SK-N-SH (cell line): ENCODE results near the gene FZD10. TPM values are rescaled to one million over a fixed set of nuclear protein-coding genes. Genes with fewer than 3 reads are reported as not detected.

Experiments used
- CTCF ChIA-PET: fragments of 300-600, 350-600 bp; formaldehyde crosslinking; extraction: SDS; loops from one replicate; lab custom pipeline; 2021; lab: Yijun Ruan, JAX
- POLR2A ChIA-PET: fragments of 350-600 bp; sonication (Branson Sonifier 250); formaldehyde crosslinking; extraction: SDS; loops from one replicate; lab custom pipeline; 2020; ENCODE audit warnings: antibody characterized with exemption, inconsistent platforms; lab: Yijun Ruan, JAX
- DNase-seq: peaks from one replicate; pipeline ENCODE4 v3.0.0; 2012
- H2AFZ ChIP-seq: fragments of 200-600 bp; sonication (generic); 2 replicates; pipeline ENCODE4 v1.8.1; 2016; ENCODE audit warnings: antibody characterized with exemption, mild to moderate bottlenecking, low read depth
- H3F3A ChIP-seq: fragments of 200-600 bp; sonication (generic); replicated peaks from 2 replicates; pipeline ENCODE3; 2016; ENCODE audit warnings: antibody characterized with exemption, mild to moderate bottlenecking; ENCODE audit not compliant: insufficient read depth
- H3K27ac ChIP-seq, 2 experiments: fragments of 200-500 bp in 1 of 2; fragments of 200-600 bp in 1 of 2; sonication (Bioruptor generic) in 1 of 2; sonication (generic), shearing (Covaris generic) in 1 of 2; 2 replicates each; pipeline versions ENCODE4 v1.5.1 to v1.6.1; 2014 to 2016; ENCODE audit warnings: low read depth in 2 of 2, inconsistent platforms in 1 of 2, low read length in 1 of 2, mild to moderate bottlenecking in 1 of 2, mixed read lengths in 1 of 2
- H3K27me3 ChIP-seq: fragments of 200-600 bp; sonication (generic), shearing (Covaris generic); 2 replicates; pipeline ENCODE4 v1.6.1; 2016; ENCODE audit warnings: mixed run types; ENCODE audit not compliant: insufficient read depth
- H3K36me3 ChIP-seq, 2 experiments: fragments of 200-500 bp in 1 of 2; fragments of 200-600 bp in 1 of 2; sonication (Bioruptor generic) in 1 of 2; sonication (generic) in 1 of 2; replicated peaks in 1 of 2; 2 replicates each; pipeline versions ENCODE3 to v1.5.1; 2014 to 2016; ENCODE audit warnings: low read length in 1 of 2, mild to moderate bottlenecking in 1 of 2; ENCODE audit not compliant: insufficient read depth in 2 of 2, control insufficient read depth in 1 of 2
- H3K4me1 ChIP-seq, 2 experiments: fragments of 200-500 bp in 1 of 2; fragments of 200-600 bp in 1 of 2; sonication (Bioruptor generic) in 1 of 2; sonication (generic), shearing (Covaris generic) in 1 of 2; 2 replicates each; pipeline versions ENCODE4 v1.5.1 to v1.6.1; 2014 to 2016; ENCODE audit warnings: low read depth in 1 of 2, low read length in 1 of 2, mixed run types in 1 of 2; ENCODE audit not compliant: insufficient read depth in 2 of 2, control insufficient read depth in 1 of 2
- H3K4me2 ChIP-seq: fragments of 200-600 bp; sonication (generic), shearing (Covaris generic); 2 replicates; pipeline ENCODE4 v1.6.1; 2017; ENCODE audit warnings: mixed run types
- H3K4me3 ChIP-seq, 2 experiments: fragments of 200-500 bp in 1 of 2; fragments of 200-600 bp in 1 of 2; sonication (Bioruptor generic) in 1 of 2; sonication (generic), shearing (Covaris generic) in 1 of 2; 2 replicates each; pipeline versions ENCODE4 v1.5.1 to v1.8.1; 2014 to 2016; ENCODE audit warnings: low read depth in 2 of 2, inconsistent platforms in 1 of 2, low read length in 1 of 2, mild to moderate bottlenecking in 1 of 2, mixed read lengths in 1 of 2, moderate library complexity in 1 of 2
- H3K79me2 ChIP-seq: fragments of 200-600 bp; sonication (generic); 2 replicates; pipeline ENCODE4 v1.8.1; 2017; ENCODE audit warnings: mild to moderate bottlenecking; ENCODE audit not compliant: insufficient read depth
- H3K9ac ChIP-seq: fragments of 200-600 bp; sonication (generic); 2 replicates; pipeline ENCODE4 v1.6.1; 2017; ENCODE audit warnings: mixed run types
- H3K9me2 ChIP-seq: fragments of 200-600 bp; sonication (generic); 2 replicates; pipeline ENCODE4 v1.6.1; 2017; ENCODE audit warnings: mixed run types
- H3K9me3 ChIP-seq: fragments of 200-600 bp; sonication (generic); 2 replicates; pipeline ENCODE4 v1.6.1; 2017; ENCODE audit warnings: mixed run types, mild to moderate bottlenecking, moderate library complexity
- H4K20me1 ChIP-seq: fragments of 200-600 bp; sonication (generic); 2 replicates; pipeline ENCODE4 v1.6.1; 2017; ENCODE audit warnings: mild to moderate bottlenecking, mixed run types; ENCODE audit not compliant: insufficient read depth
- FOSL2 ChIP-seq: IDR thresholded peaks from 2 replicates; pipeline ENCODE4 v1.4.0; 2012; ENCODE audit warnings: low read depth, mild to moderate bottlenecking, moderate library complexity, borderline replicate concordance
- FOXJ3 ChIP-seq: sonication (generic); formaldehyde crosslinking; IDR thresholded peaks from 2 replicates; pipeline ENCODE4 v1.5.1; 2020; ENCODE audit warnings: mild to moderate bottlenecking, missing genetic modification reagents
- FOXM1 ChIP-seq: IDR thresholded peaks from 2 replicates; pipeline ENCODE4 v1.4.0; 2012; ENCODE audit warnings: low read depth, mild to moderate bottlenecking
- IRF3 ChIP-seq: fragments of 150-350 bp; IDR thresholded peaks from 2 replicates; pipeline ENCODE4 v1.6.1; 2016; ENCODE audit warnings: mild to moderate bottlenecking, low read depth, low read length
- JUND ChIP-seq: IDR thresholded peaks from 2 replicates; pipeline ENCODE4 v1.4.0; 2012
- MAX ChIP-seq: IDR thresholded peaks from 2 replicates; pipeline ENCODE4 v1.4.0; 2012; ENCODE audit warnings: low read depth
- MXI1 ChIP-seq: IDR thresholded peaks from 2 replicates; pipeline ENCODE4 v1.6.1; 2012; ENCODE audit warnings: mild to moderate bottlenecking, low read depth, low read length, improper control_type of control experiment
- NRF1 ChIP-seq: IDR thresholded peaks from 2 replicates; pipeline ENCODE4 v1.6.1; 2012; ENCODE audit warnings: low read depth, mild to moderate bottlenecking, low read length
- RCOR1 ChIP-seq: fragments of 150-350 bp; IDR thresholded peaks from 2 replicates; pipeline ENCODE4 v1.6.1; 2017; ENCODE audit warnings: antibody characterized with exemption, low read length
- REST ChIP-seq: IDR thresholded peaks from 2 replicates; pipeline ENCODE4 v1.6.1; 2012; ENCODE audit warnings: mild to moderate bottlenecking, low read depth, low read length, moderate library complexity
- RXRA ChIP-seq: IDR thresholded peaks from 2 replicates; pipeline ENCODE4 v1.4.0; 2012; ENCODE audit warnings: low read depth, mild to moderate bottlenecking, borderline replicate concordance
- SIN3A ChIP-seq: IDR thresholded peaks from 2 replicates; pipeline ENCODE4 v1.6.1; 2012; ENCODE audit warnings: low read depth, mild to moderate bottlenecking, low read length, moderate library complexity, borderline replicate concordance
- TAF1 ChIP-seq: IDR thresholded peaks from 2 replicates; pipeline ENCODE4 v1.6.1; 2012; ENCODE audit warnings: low read depth, mild to moderate bottlenecking, low read length, moderate library complexity, borderline replicate concordance
- TCF12 ChIP-seq: IDR thresholded peaks from 2 replicates; pipeline ENCODE4 v1.4.0; 2012
- ZBTB33 ChIP-seq: IDR thresholded peaks from 2 replicates; pipeline ENCODE4 v1.4.0; 2012; ENCODE audit warnings: low read depth, borderline replicate concordance
- whole genome bisulfite sequencing: methylation state at CpG from one replicate; pipeline ENCODE4 v1.1.6; 2017; ENCODE audit warnings: low lambda C conversion rate; 5-methylcytosine and 5-hydroxymethylcytosine counted together
- polyA plus RNA-seq, 3 experiments: library from polyadenylated mRNA; depleted of rRNA; stranded (reverse); fragments of >200 nt; gene quantifications; 2 replicates each; pipeline ENCODE4 v1.2.3, GENCODE V29; 2012

The FZD10 gene
- polyA plus RNA-seq, 1 of the 3 experiments (the other 2 are of a cell fraction) = not detected

- POLR2A ChIA-PET = no interaction called here
- TF ChIP-seq MXI1 = no peak
- no peak for TF ChIP-seq SIN3A
- TF ChIP-seq REST = no peak
- TF ChIP-seq, all 33 proteins: peak for 0
- no peaks in the 10 kb centered on the region for H3K36me3 ChIP-seq
- H3K9me2 ChIP-seq = no peaks in the 10 kb centered on the region
- 38% methylated on average over 12 of the region's 15 CpGs for WGBS
- no peak overlapping the region for H3K27ac ChIP-seq
- H4K20me1 ChIP-seq = no peaks in the 10 kb centered on the region
- no peak overlapping the region for H3K4me2 ChIP-seq
- H3K4me3 ChIP-seq = no peak overlapping the region
- CTCF ChIA-PET = no interaction called here
- no peak overlapping the region for H2AFZ ChIP-seq
- H3F3A ChIP-seq = no peaks in the 10 kb centered on the region
- H3K79me2 ChIP-seq = no peaks in the 10 kb centered on the region
- H3K9me3 ChIP-seq = no peaks in the 10 kb centered on the region
- H3K4me1 ChIP-seq = no peaks in the 10 kb centered on the region
- H3K9ac ChIP-seq = no peak overlapping the region
- H3K27me3 ChIP-seq = no peaks in the 10 kb centered on the region
- DNase-seq = no peak
Observed at GRCh38 chr12:130128790-130129735, 33.2 kb upstream of the FZD10 start.

DNA sequence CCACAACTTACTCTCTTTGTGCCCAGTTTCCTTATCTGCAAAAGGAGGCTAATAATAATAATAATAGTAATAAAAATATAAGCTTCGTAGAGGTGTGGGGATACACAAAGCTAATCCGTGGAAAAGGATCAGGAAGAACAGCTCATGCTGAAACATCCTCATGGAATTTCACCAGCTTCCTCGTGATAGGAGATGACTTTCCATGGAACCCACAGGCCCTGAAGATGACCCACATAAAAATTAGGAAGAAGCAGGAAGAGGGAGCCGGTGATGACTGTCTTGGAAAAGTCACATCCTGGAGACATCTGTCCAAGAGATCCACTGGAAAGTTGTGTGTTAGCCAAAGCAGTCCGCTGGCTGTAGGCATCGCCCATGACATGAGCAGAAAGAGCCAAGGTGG lies 31.9 kb upstream of the FZD10 start:
- CTCF ChIA-PET = no interaction called here
- Histone ChIP-seq H3K4me1 (no peaks in the 10 kb centered on the region), H3K27me3 (no peaks in the 10 kb centered on the region), H2AFZ (no peak overlapping the region), H3K9me2 (no peaks in the 10 kb centered on the region), H3K9me3 (no peaks in the 10 kb centered on the region), H4K20me1 (no peaks in the 10 kb centered on the region), H3K4me2 (no peak overlapping the region), H3F3A (peaks cover 5% of the 10 kb centered on the region), H3K36me3 (no peaks in the 10 kb centered on the region), H3K4me3 (no peak overlapping the region), H3K27ac (no peak overlapping the region), H3K79me2 (no peaks in the 10 kb centered on the region), H3K9ac (no peak overlapping the region)
- no peak for TF ChIP-seq NRF1
- TF ChIP-seq RCOR1 = no peak
- TF ChIP-seq MAX = no peak
- TF ChIP-seq ZBTB33 = no peak
- TF ChIP-seq IRF3 = no peak
- TF ChIP-seq TCF12 = no peak
- TF ChIP-seq SIN3A = no peak
- TF ChIP-seq JUND = no peak
- TF ChIP-seq FOXJ3 (CRISPR knock-in tag) = no peak
- TF ChIP-seq FOSL2 = no peak
- TF ChIP-seq FOXM1 = no peak
- TF ChIP-seq TAF1 = no peak
- TF ChIP-seq RXRA = no peak
- no peak for DNase-seq
- POLR2A ChIA-PET = no interaction called here
- 42% methylated on average over 6 of the region's 6 CpGs for WGBS
